NCI-H82 treated with DMSO at 0.1 percent for 48 hours (cell line): ENCODE data around the gene MTCH1.

Experiments used
- DNase-seq: peaks from one replicate; lab custom pipeline; 2025; ENCODE audit not compliant: unreplicated experiment; lab: John Stamatoyannopoulos, UW

Gene MTCH1

DNA sequence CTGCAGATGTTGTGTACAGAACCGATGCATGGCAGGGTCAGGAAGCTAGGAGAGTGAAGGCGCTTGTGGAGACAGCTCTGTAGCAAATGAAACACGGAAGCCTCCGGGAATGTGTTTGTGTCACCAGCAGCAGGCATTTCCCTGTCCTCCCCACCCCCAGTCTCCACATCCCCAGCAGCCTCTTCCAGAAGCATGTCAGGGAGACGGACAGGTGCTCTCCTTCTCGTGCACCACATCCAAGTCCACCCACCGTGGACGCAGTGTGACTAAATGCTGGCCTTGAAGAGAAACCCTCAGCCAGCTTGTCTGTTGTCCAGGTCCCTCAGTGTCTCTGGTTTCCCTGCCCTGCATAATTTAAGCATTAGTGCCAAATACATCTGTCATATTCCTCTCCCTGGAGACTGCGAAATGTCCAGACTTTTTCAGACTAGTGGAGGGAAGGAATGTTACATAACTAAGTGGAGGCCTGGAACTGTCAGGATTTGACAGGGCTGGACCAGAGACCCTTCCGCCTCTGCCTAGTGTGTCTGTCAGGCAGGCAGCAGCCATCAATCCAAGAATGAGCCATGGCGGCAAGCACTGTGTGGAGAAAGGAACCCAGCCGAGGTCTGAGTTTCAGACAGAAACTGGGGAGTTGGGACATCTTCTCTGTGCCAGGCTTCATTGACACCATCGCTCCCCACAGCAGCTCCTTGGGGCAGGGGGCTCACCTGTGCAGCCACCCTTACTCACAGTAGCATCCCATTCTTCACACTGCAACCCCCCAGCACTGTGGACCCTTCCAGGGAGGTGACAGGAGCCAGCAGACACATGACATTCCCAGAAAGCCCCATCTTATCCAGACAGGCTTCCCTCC, 58.1 kb downstream of the MTCH1 start:
- no peak for DNase-seq

- DNase-seq: no peak
Measured at GRCh38 chr6:36926708-36927513, 59.1 kb downstream of the MTCH1 start.

DNA sequence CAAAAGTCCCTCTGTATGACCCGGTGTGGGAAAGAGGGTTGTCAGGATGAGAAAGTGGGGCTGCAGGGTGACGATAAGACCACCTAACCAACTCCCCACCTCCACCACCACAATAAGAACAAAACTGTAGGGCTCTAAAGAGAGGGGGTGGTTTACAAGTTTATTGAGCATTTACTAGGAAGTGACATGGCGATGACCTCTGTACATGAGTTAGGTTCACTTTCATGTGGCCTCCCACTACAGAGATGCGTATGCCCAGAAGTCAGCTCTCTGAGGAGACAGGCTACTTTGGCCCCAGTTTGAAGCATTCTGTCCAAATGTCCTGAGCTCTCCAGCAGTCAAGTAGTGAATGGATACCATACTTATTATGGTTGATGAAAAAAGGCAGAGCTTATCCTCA, 60.2 kb downstream of the MTCH1 start:
- DNase-seq: no peak

- no peak for DNase-seq
Measured at GRCh38 chr6:36924778-36925374, 61.1 kb downstream of the MTCH1 start.

GRCh38 chr6:36924131-36924530, 61.9 kb downstream of the MTCH1 start:
- DNase-seq: no peak

DNA sequence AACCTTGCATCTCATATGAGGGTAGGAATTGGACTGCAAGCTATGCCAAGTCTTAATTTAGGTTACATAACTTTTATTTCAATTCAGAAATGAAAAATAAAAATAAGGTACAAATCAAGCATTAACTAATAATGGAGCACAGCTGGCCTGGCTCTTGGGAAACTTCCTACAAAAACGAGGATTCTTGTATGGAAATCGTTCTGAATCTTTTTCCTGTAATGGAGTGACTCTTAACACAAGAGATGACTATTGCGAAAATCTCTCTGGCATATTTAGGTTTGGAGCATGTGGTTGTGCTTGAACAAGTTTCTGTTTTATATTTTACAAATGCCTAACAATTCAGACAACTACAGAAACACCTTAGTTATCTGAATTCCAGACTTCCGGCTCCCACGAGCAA, 65.5 kb downstream of the MTCH1 start:
- DNase-seq: no peak

DNA sequence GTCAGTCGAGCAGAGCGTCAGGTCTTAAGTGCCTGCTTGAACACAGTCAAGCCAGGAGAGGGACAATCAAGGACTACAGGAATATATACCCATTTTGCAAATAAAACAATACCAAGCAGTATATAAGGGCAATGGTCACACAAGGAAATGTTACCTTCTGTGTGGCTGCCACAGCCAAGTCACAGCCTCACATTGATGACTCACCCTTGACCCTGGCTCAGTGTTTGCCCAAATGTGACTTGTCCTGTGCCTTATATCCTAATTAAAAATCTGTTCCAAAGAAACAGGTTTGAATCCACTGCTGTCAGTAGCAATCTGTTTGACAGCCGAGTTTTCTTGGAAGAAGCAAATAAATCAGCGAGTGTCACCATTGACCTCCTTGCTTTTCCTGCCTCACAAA, 65.9 kb downstream of the MTCH1 start:
- DNase-seq: no peak
